ENCODE data around the gene SAV1. TPM values are rescaled to one million over a fixed set of nuclear protein-coding genes. Genes with fewer than 3 reads are reported as not detected.

SAV1 gene
- total RNA-seq, 1 experiment from 2014 or later = 64.1 TPM

DNA sequence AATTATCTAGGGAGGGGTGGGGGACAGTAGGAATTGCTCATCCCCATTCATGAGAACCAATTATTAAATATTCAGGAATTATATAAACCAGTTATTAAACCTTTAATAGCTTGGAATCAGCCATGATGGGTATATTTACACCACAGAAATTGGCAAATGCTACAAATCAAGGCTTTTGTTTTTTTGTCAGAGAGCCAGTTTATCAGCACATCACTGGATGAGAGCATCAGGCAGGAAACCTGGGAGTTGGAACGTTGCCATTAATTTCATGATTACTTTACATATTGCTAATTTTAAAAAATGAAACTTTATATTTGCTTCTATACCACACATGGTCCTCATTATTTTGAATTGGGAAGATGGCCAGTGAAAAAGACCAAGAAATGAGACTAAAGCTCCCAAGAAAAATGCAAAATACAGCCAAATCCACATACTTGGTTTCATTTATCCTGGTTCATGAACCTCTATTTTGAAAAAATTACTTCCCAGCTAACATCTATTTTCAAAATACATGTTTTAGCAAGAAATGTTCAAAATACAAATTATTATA is 59.7 kb downstream of the SAV1 start (continued):
- no peak for TF ChIP-seq ZNF232 (CRISPR knock-in tag; IDR thresholded peaks at IDR 0.05)

DNA sequence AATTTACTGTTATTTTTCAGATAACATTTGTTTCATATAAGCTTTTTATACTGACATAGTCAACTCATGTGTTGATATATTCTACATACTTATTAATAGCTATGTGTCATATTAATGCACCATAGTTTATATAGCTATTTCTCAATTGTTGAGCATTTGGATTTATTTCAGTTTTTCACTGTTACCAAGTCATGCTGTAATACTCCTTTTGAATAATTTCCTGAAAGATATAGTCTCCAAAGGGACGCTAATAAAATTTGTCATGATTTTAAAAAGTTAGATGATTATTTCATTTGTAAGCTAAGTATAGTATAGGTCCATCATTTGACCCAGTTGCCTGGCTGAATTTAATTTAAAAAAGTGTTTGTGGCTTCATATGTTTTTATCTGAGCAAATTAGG is 60.3 kb downstream of the SAV1 start:
- H3K27me3 Mint-ChIP-seq (ENCODE audit: low read depth) = no peaks in the 10 kb centered on the region
- no peak for TF ChIP-seq ZNF423 (CRISPR knock-in tag; IDR thresholded peaks at IDR 0.05)
- no peak for TF ChIP-seq NR1H2 (CRISPR knock-in tag; IDR thresholded peaks at IDR 0.05)
- no peak for TF ChIP-seq NFATC4 (CRISPR knock-in tag; IDR thresholded peaks at IDR 0.05)
- no peak for TF ChIP-seq ZNF263 (CRISPR knock-in tag; IDR thresholded peaks at IDR 0.05; ENCODE audit: low read depth)
- TF ChIP-seq, protein P1, sequence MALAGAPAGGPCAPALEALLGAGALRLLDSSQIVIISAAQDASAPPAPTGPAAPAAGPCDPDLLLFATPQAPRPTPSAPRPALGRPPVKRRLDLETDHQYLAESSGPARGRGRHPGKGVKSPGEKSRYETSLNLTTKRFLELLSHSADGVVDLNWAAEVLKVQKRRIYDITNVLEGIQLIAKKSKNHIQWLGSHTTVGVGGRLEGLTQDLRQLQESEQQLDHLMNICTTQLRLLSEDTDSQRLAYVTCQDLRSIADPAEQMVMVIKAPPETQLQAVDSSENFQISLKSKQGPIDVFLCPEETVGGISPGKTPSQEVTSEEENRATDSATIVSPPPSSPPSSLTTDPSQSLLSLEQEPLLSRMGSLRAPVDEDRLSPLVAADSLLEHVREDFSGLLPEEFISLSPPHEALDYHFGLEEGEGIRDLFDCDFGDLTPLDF (CRISPR knock-in tag; IDR thresholded peaks at IDR 0.05) = no peak
- TF ChIP-seq ZNF121 (CRISPR knock-in tag; IDR thresholded peaks at IDR 0.05) = no peak
- TF ChIP-seq MYBL2 (CRISPR knock-in tag; IDR thresholded peaks at IDR 0.05) = no peak
- no peak for TF ChIP-seq HMGA2 (CRISPR knock-in tag; IDR thresholded peaks at IDR 0.05)
- TF ChIP-seq, protein P2, sequence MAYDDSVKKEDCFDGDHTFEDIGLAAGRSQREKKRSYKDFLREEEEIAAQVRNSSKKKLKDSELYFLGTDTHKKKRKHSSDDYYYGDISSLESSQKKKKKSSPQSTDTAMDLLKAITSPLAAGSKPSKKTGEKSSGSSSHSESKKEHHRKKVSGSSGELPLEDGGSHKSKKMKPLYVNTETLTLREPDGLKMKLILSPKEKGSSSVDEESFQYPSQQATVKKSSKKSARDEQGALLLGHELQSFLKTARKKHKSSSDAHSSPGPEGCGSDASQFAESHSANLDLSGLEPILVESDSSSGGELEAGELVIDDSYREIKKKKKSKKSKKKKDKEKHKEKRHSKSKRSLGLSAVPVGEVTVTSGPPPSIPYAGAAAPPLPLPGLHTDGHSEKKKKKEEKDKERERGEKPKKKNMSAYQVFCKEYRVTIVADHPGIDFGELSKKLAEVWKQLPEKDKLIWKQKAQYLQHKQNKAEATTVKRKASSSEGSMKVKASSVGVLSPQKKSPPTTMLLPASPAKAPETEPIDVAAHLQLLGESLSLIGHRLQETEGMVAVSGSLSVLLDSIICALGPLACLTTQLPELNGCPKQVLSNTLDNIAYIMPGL (CRISPR knock-in tag; IDR thresholded peaks at IDR 0.05) = no peak
- H3K36me3 Mint-ChIP-seq = no peaks in the 10 kb centered on the region
- no peak for ATAC-seq
- POLR2A ChIA-PET = no interaction called here
- no peaks in the 10 kb centered on the region for H3K9me3 Mint-ChIP-seq
- no peak overlapping the region for H3K27ac Mint-ChIP-seq
- DNase-seq (ENCODE audit: low spot score) = no peak
- no peak overlapping the region for H3K4me3 Mint-ChIP-seq
- H3K4me1 Mint-ChIP-seq = no peaks in the 10 kb centered on the region
- CTCF ChIA-PET = interaction anchor here (1.6 kb wide), 1 partner anchor 12 kb away, joined by 5 read pairs; no protein-coding TSS in a partner anchor

DNA sequence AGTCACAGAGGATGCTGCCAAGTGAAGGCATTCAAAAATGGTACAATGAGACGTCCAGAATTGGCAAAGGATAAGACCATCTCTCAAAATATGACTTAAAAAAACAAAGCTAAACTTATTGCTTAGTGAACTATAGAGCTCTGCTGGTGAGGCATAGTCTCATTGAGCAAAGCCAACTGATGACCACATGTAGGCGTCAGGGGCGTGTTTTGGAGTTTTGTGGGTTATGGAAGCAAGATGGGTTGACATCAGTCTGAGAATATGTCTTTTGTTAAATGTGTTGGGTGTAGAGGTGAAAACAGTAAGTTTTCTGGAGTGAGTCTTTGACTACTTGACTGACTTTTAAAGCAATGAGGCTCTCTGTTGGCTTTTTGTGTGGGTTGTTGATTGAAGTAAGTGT is 60.9 kb downstream of the SAV1 start:
- no peak overlapping the region for H3K4me3 Mint-ChIP-seq
- no peak overlapping the region for H3K27ac Mint-ChIP-seq
- H3K9me3 Mint-ChIP-seq = no peaks in the 10 kb centered on the region
- ChIA-PET CTCF (interaction anchor here (1.6 kb wide), 1 partner anchor 12 kb away, joined by 5 read pairs; no protein-coding TSS in a partner anchor), POLR2A (no interaction called here)
- TF ChIP-seq FOXJ3 (CRISPR knock-in tag; IDR thresholded peaks at IDR 0.05; ENCODE audit: borderline replicate concordance) (no peak), NR3C1 (CRISPR knock-in tag; conservative IDR thresholded peaks at IDR 0.05; ENCODE audit: low read depth) (no peak), NR1H2 (CRISPR knock-in tag; IDR thresholded peaks at IDR 0.05) (no peak), FOXP1 (CRISPR knock-in tag; IDR thresholded peaks at IDR 0.05; ENCODE audit: borderline replicate concordance) (no peak), CREB1 (CRISPR knock-in tag; IDR thresholded peaks at IDR 0.05) (no peak), TCF7 (CRISPR knock-in tag; IDR thresholded peaks at IDR 0.05; ENCODE audit: low read depth) (no peak)
- TF ChIP-seq, protein P3, sequence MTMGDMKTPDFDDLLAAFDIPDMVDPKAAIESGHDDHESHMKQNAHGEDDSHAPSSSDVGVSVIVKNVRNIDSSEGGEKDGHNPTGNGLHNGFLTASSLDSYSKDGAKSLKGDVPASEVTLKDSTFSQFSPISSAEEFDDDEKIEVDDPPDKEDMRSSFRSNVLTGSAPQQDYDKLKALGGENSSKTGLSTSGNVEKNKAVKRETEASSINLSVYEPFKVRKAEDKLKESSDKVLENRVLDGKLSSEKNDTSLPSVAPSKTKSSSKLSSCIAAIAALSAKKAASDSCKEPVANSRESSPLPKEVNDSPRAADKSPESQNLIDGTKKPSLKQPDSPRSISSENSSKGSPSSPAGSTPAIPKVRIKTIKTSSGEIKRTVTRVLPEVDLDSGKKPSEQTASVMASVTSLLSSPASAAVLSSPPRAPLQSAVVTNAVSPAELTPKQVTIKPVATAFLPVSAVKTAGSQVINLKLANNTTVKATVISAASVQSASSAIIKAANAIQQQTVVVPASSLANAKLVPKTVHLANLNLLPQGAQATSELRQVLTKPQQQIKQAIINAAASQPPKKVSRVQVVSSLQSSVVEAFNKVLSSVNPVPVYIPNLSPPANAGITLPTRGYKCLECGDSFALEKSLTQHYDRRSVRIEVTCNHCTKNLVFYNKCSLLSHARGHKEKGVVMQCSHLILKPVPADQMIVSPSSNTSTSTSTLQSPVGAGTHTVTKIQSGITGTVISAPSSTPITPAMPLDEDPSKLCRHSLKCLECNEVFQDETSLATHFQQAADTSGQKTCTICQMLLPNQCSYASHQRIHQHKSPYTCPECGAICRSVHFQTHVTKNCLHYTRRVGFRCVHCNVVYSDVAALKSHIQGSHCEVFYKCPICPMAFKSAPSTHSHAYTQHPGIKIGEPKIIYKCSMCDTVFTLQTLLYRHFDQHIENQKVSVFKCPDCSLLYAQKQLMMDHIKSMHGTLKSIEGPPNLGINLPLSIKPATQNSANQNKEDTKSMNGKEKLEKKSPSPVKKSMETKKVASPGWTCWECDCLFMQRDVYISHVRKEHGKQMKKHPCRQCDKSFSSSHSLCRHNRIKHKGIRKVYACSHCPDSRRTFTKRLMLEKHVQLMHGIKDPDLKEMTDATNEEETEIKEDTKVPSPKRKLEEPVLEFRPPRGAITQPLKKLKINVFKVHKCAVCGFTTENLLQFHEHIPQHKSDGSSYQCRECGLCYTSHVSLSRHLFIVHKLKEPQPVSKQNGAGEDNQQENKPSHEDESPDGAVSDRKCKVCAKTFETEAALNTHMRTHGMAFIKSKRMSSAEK (CRISPR knock-in tag; IDR thresholded peaks at IDR 0.05; ENCODE audit: borderline replicate concordance) = no peak
- no peaks in the 10 kb centered on the region for H3K27me3 Mint-ChIP-seq (ENCODE audit: low read depth)
- DNase-seq (ENCODE audit: low spot score) (no peak), ATAC-seq (no peak)
- no peaks in the 10 kb centered on the region for H3K36me3 Mint-ChIP-seq
- H3K4me1 Mint-ChIP-seq = no peaks in the 10 kb centered on the region
